ENCODE results near the gene SLC5A1. TPM values are rescaled to one million over a fixed set of nuclear protein-coding genes. Genes with fewer than 3 reads are reported as not detected.

Gene SLC5A1
- total and polyA plus RNA-seq, 2 of the 8 experiments (the other 6 are each of a cell fraction or from before 2014, with no cell fraction given) = 0.06 TPM; not detected in 1

GRCh38 chr22:32021716-32022115, 21.3 kb upstream of the SLC5A1 start:
- H2BK20ac ChIP-seq (ENCODE audit: low read length) = no peak overlapping the region
- no peak overlapping the region for H2BK5ac ChIP-seq (ENCODE audit: low read depth, low read length)
- no peak overlapping the region for H3K4me3 ChIP-seq (ENCODE audit: extremely low read depth in 1 of 4, insufficient read depth in 2 of 4, low read depth in 3 of 4, low read length in 4 of 4)
- H3K18ac ChIP-seq (ENCODE audit: extremely low read depth, low read length) = no peak overlapping the region
- H3K23me2 ChIP-seq (ENCODE audit: low read depth, low read length) = no peaks in the 10 kb centered on the region
- no peak for TF ChIP-seq RFX5 (IDR thresholded peaks at IDR 0.05; ENCODE audit: borderline replicate concordance, low read depth, low read length)
- TF ChIP-seq POU5F1 (IDR thresholded peaks at IDR 0.05; ENCODE audit: low read depth, low read length) = no peak
- no peak for TF ChIP-seq FOSL1 (IDR thresholded peaks at IDR 0.05; ENCODE audit: insufficient read depth, low read depth, low read length)
- no peak for TF ChIP-seq MAX (IDR thresholded peaks at IDR 0.05)
- TF ChIP-seq RNF2 (IDR thresholded peaks at IDR 0.05; ENCODE audit: borderline replicate concordance, low read depth, low read length, missing control alignments, poor library complexity, severe bottlenecking) = no peak
- DNase-seq (ENCODE audit: low read depth in 1 of 2, low spot score in 2 of 2) = no peak
- no peaks in the 10 kb centered on the region for H4K20me1 ChIP-seq (replicated peaks in 1 of 2; ENCODE audit: control insufficient read depth in 1 of 2, insufficient read depth in 2 of 2, low read length in 2 of 2)
- H3K79me1 ChIP-seq (ENCODE audit: low read depth, low read length) = no peaks in the 10 kb centered on the region
- no peak overlapping the region for H3K27ac ChIP-seq (ENCODE audit: low read depth, low read length)
- no peak overlapping the region for H3K9ac ChIP-seq (replicated peaks in 1 of 4; ENCODE audit: extremely low read depth in 1 of 4, low read depth in 3 of 4, low read length in 3 of 4)
- no peak overlapping the region for H3K4ac ChIP-seq (replicated peaks; ENCODE audit: insufficient read length, low read depth, low read length)
- H3K23ac ChIP-seq (ENCODE audit: insufficient read length) = no peak overlapping the region
- no peak overlapping the region for H2BK15ac ChIP-seq (ENCODE audit: low read length)
- no peak overlapping the region for H3K56ac ChIP-seq (replicated peaks; ENCODE audit: insufficient read length, low read depth, low read length)
- H2AFZ ChIP-seq (ENCODE audit: low read length) = no peak overlapping the region
- no peak overlapping the region for H3K14ac ChIP-seq (ENCODE audit: insufficient read length)
- no peaks in the 10 kb centered on the region for H3K36me3 ChIP-seq (ENCODE audit: control insufficient read depth in 2 of 4, insufficient read depth in 4 of 4, low read length in 3 of 4)
- no peak for FAIRE-seq
- ChIA-PET CTCF (ENCODE audit: partially characterized antibody) (interaction anchor here (0.9 kb wide), 1 partner anchor 51 kb away, joined by 4 read pairs; no protein-coding TSS in a partner anchor), POLR2A (ENCODE audit: partially characterized antibody) (no interaction called here)
- H3K79me2 ChIP-seq (ENCODE audit: control insufficient read depth in 1 of 2, insufficient read depth in 2 of 2, low read length in 2 of 2) = no peaks in the 10 kb centered on the region
- no peak overlapping the region for H2AK5ac ChIP-seq (ENCODE audit: low read depth, low read length)
- H2BK12ac ChIP-seq (ENCODE audit: low read depth, low read length) = no peak overlapping the region
- H4K8ac ChIP-seq (ENCODE audit: extremely low read depth, insufficient read depth, low read length) = no peak overlapping the region
- no peaks in the 10 kb centered on the region for H3K4me1 ChIP-seq (replicated peaks in 1 of 4; ENCODE audit: control insufficient read depth in 3 of 4, insufficient read depth in 4 of 4, low read length in 3 of 4)
- H4K5ac ChIP-seq (ENCODE audit: insufficient read length, low read depth, low read length) = no peak overlapping the region
- 96% methylated on average over 3 of the region's 3 CpGs; no CpG with 5 or more reads in 1 of the 2 experiments for WGBS, 2 experiments (ENCODE audit: extremely low coverage in 1 of 2, insufficient coverage in 1 of 2, insufficient read length in 1 of 2, insufficient replicate concordance in 2 of 2, low coverage in 1 of 2, low lambda C conversion rate in 2 of 2, missing lambda C conversion rate in 1 of 2)
- H3K27me3 ChIP-seq (replicated peaks in 1 of 4; ENCODE audit: control insufficient read depth in 3 of 4, extremely low read depth in 1 of 4, insufficient read depth in 3 of 4, low read length in 3 of 4) = no peaks in the 10 kb centered on the region
- no peak overlapping the region for H4K91ac ChIP-seq (replicated peaks; ENCODE audit: insufficient read length, low read length)
- H3K4me2 ChIP-seq (ENCODE audit: insufficient read depth in 1 of 2, low read depth in 2 of 2, low read length in 2 of 2) = no peak overlapping the region
- H3K9me3 ChIP-seq (ENCODE audit: insufficient read depth in 2 of 2, low read depth in 1 of 2, low read length in 1 of 2) = no peaks in the 10 kb centered on the region
- H2BK120ac ChIP-seq (replicated peaks; ENCODE audit: low read depth, low read length) = no peak overlapping the region

Measured in H1 (cell line).